GM12878 (cell line): ENCODE data around the gene NCR3LG1. TPM values are rescaled to one million over a fixed set of nuclear protein-coding genes. Genes with fewer than 3 reads are reported as not detected.

Experiments used
- ATAC-seq: fragments of 200-7000 bp; cut with Tn5 transposase; 3 replicates; pipeline ENCODE4 v1.9.1; 2020; ENCODE audit warnings: mild to moderate bottlenecking, moderate library complexity
- BruUV-seq: library from RNA; stranded (reverse); fragments of 400-500 nt; replicated peaks from 2 replicates; lab custom pipeline; 2021; lab: Mats Ljungman, UMichigan
- CTCF ChIA-PET: fragments of 300-600 bp; sonication (Branson Sonifier 250); formaldehyde crosslinking; extraction: SDS; loops from one replicate; lab custom pipeline; 2021; ENCODE audit warnings: inconsistent platforms; lab: Yijun Ruan, JAX
- POLR2A ChIA-PET: fragments of 350-600 bp; formaldehyde crosslinking; extraction: SDS; loops from one replicate; lab custom pipeline; 2021; ENCODE audit warnings: inconsistent platforms; lab: Charles Lee
- RAD21 ChIA-PET: fragments of 300-600 bp; sonication (Branson Sonifier 250); formaldehyde crosslinking; loops from one replicate; lab custom pipeline; 2023; ENCODE audit warnings: antibody characterized with exemption; ENCODE audit not compliant: unreplicated experiment; lab: Charles Lee
- SMC1A ChIA-PET: fragments of 300-600 bp; sonication (Branson Sonifier 250); formaldehyde crosslinking; loops from one replicate; lab custom pipeline; 2023; ENCODE audit not compliant: unreplicated experiment, uncharacterized antibody; lab: Charles Lee
- DNase-seq: peaks from one replicate; pipeline ENCODE4 v3.0.0-alpha.2; 2011; ENCODE audit warnings: low read depth, low spot score
- FAIRE-seq: peaks from 3 replicates; lab custom pipeline; 2011; peaks lifted over from hg19 to GRCh38; lab: Jason Lieb, UNC
- H2AFZ ChIP-seq: 2 replicates; pipeline ENCODE4 v1.6.0; 2011; ENCODE audit warnings: low read depth, low read length, control low read depth; ENCODE audit not compliant: control insufficient read depth
- H3K27ac ChIP-seq: 2 replicates; pipeline ENCODE4 v1.5.1; 2011; ENCODE audit warnings: control low read depth; ENCODE audit not compliant: control insufficient read depth, insufficient read depth
- H3K27me3 ChIP-seq, 2 experiments: replicated peaks in 1 of 2; 2 replicates each; pipeline versions ENCODE4 v1.6.0 to v1.6.1; 2011; ENCODE audit warnings: low read length in 1 of 2; ENCODE audit not compliant: control insufficient read depth in 2 of 2, insufficient read depth in 2 of 2
- H3K36me3 ChIP-seq, 2 experiments: 2 replicates each; pipeline ENCODE4 v1.5.1; 2011; ENCODE audit warnings: low read length in 1 of 2; ENCODE audit not compliant: control insufficient read depth in 2 of 2, insufficient read depth in 2 of 2
- H3K4me1 ChIP-seq: 2 replicates; pipeline ENCODE4 v1.6.1; 2011; ENCODE audit warnings: mild to moderate bottlenecking, low read length, moderate library complexity, mixed read lengths; ENCODE audit not compliant: control insufficient read depth, insufficient read depth
- H3K4me2 ChIP-seq: 2 replicates; pipeline ENCODE4 v1.6.0; 2011; ENCODE audit warnings: control low read depth; ENCODE audit not compliant: control insufficient read depth, insufficient read depth
- H3K4me3 ChIP-seq: fragments of 200-600 bp; sonication (generic); 2 replicates; pipeline ENCODE4 v1.5.1; 2016
- H3K79me2 ChIP-seq: 2 replicates; pipeline ENCODE4 v1.6.0; 2011; ENCODE audit warnings: low read length; ENCODE audit not compliant: control insufficient read depth, insufficient read depth
- H3K9ac ChIP-seq: 2 replicates; pipeline ENCODE4 v1.8.0; 2011; ENCODE audit warnings: low read length, control low read depth, mixed read lengths; ENCODE audit not compliant: control insufficient read depth, insufficient read depth
- H3K9me3 ChIP-seq: replicated peaks from 3 replicates; pipeline ENCODE4 v1.5.1; 2011; ENCODE audit warnings: mild to moderate bottlenecking, low read length; ENCODE audit not compliant: control insufficient read depth, insufficient read depth
- H4K20me1 ChIP-seq: 2 replicates; pipeline ENCODE4 v1.6.0; 2011; ENCODE audit not compliant: control insufficient read depth, insufficient read depth
- CBX3 ChIP-seq: fragments of 200-600 bp; sonication (generic); IDR thresholded peaks from 2 replicates; pipeline ENCODE4 v1.6.1; 2016; ENCODE audit warnings: low read depth, borderline replicate concordance
- EZH2 ChIP-seq: IDR thresholded peaks from 2 replicates; pipeline ENCODE4 v1.6.1; 2012; ENCODE audit warnings: low read depth, mild to moderate bottlenecking, control low read depth, inconsistent platforms, low read length, borderline replicate concordance; ENCODE audit not compliant: control insufficient read depth
- NFYB ChIP-seq: IDR thresholded peaks from 2 replicates; pipeline ENCODE4 v1.6.1; 2011; ENCODE audit warnings: low read depth, mild to moderate bottlenecking, low read length, improper control_type of control experiment, moderate library complexity; ENCODE audit not compliant: insufficient read depth
- NRF1 ChIP-seq: conservative IDR thresholded peaks from 2 replicates; pipeline ENCODE4 v1.6.1; 2011; ENCODE audit warnings: mild to moderate bottlenecking, low read depth, low read length, improper control_type of control experiment
- PML ChIP-seq: IDR thresholded peaks from 2 replicates; pipeline ENCODE4 v1.6.1; 2012; ENCODE audit warnings: low read length, inconsistent platforms
- SIN3A ChIP-seq: IDR thresholded peaks from 2 replicates; pipeline ENCODE4 v1.6.1; 2012; ENCODE audit warnings: low read depth, low read length, improper control_type of control experiment
- TARDBP ChIP-seq: IDR thresholded peaks from 2 replicates; pipeline ENCODE4 v1.6.1; 2016; ENCODE audit warnings: borderline replicate concordance
- ZNF622 ChIP-seq: fragments of 450-650 bp; IDR thresholded peaks from 2 replicates; pipeline ENCODE4 v1.6.1; 2017; ENCODE audit warnings: mild to moderate bottlenecking, inconsistent platforms
- ZSCAN29 ChIP-seq: fragments of 450-650 bp; IDR thresholded peaks from 2 replicates; pipeline ENCODE4 v1.6.1; 2017; ENCODE audit warnings: mild to moderate bottlenecking, moderate library complexity
- WGBS: methylation state at CpG from one replicate; pipeline ENCODE4 v1.1.6; 2016; ENCODE audit warnings: low lambda C conversion rate; ENCODE audit not compliant: insufficient replicate concordance, insufficient coverage; ENCODE audit errors: missing lambda C conversion rate; 5-methylcytosine and 5-hydroxymethylcytosine counted together
- in situ Hi-C: fragments of 300-500 bp; cut with MboI; formaldehyde crosslinking; loops from 9 replicates; pipeline ENCODE4 v1.14.3; 2018; ENCODE audit warnings: mixed read lengths
- intact Hi-C: fragments of 100-400 bp; cut with micrococcal nuclease; formaldehyde crosslinking; loops from one replicate; pipeline ENCODE4 v1.14.2; 2022; ENCODE audit not compliant: unreplicated experiment
- polyA plus RNA-seq, 11 experiments: library from polyadenylated mRNA; depleted of rRNA in 4 of 11; unstranded in 6 of 11; stranded (reverse) in 5 of 11; fragments of >200 nt; fragmentation: Nextera tagmentation in 4 of 11; fragmentation: Illumina TruSeq in 1 of 11; extraction: Ambion mirVana in 4 of 11; extraction: Trizol in 1 of 11; gene quantifications; 1 replicate in 1 of 11; 2 replicates in 10 of 11; pipeline versions ENCODE4 v1.2.1 to v1.2.3, GENCODE V29; 2011 to 2016; ENCODE audit warnings: inconsistent platforms in 2 of 11, missing spikeins in 2 of 11, low read depth in 1 of 11
- total RNA-seq, 4 experiments: library from RNA; depleted of rRNA in 3 of 4; stranded (reverse); fragments of >200 nt in 3 of 4; fragmentation: Illumina TruSeq in 1 of 4; extraction: Trizol in 1 of 4; gene quantifications; 2 replicates each; pipeline versions ENCODE4 v1.2.1 to v1.2.3, GENCODE V29; 2013 to 2021
- TF ChIP-seq, protein P1 (sequence below): fragments of 450-650 bp; IDR thresholded peaks from 2 replicates; pipeline ENCODE4 v1.6.1; 2017; ENCODE audit warnings: mild to moderate bottlenecking, moderate library complexity

NCR3LG1 gene
- total and polyA plus RNA-seq, 10 of the 15 experiments (the other 5 are each of a cell fraction or from before 2014, with no cell fraction given), result under 0.01 to 0.18 (median 0.11) TPM; not detected in 2

DNA sequence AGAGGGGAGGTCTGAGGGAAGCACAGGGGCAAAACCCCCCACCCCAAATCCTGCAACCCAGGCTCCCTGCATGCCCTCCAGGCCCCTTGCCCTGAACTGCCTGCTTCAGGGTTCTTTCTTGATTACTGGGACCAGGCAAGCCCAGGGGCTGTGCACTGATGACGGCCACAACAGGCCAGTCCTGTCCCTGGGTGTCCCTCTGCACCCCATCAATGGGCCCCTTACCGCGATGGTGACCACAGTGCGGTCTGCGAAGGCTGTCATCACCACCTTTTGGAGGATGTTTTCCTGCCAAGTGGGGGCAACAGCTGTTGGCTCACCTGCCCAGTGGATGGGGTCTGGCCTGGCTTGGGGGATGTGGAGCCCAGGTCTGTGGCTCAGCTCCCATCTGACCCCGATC lies 41.9 kb downstream of the NCR3LG1 start (continued):
- TF ChIP-seq, protein P1, sequence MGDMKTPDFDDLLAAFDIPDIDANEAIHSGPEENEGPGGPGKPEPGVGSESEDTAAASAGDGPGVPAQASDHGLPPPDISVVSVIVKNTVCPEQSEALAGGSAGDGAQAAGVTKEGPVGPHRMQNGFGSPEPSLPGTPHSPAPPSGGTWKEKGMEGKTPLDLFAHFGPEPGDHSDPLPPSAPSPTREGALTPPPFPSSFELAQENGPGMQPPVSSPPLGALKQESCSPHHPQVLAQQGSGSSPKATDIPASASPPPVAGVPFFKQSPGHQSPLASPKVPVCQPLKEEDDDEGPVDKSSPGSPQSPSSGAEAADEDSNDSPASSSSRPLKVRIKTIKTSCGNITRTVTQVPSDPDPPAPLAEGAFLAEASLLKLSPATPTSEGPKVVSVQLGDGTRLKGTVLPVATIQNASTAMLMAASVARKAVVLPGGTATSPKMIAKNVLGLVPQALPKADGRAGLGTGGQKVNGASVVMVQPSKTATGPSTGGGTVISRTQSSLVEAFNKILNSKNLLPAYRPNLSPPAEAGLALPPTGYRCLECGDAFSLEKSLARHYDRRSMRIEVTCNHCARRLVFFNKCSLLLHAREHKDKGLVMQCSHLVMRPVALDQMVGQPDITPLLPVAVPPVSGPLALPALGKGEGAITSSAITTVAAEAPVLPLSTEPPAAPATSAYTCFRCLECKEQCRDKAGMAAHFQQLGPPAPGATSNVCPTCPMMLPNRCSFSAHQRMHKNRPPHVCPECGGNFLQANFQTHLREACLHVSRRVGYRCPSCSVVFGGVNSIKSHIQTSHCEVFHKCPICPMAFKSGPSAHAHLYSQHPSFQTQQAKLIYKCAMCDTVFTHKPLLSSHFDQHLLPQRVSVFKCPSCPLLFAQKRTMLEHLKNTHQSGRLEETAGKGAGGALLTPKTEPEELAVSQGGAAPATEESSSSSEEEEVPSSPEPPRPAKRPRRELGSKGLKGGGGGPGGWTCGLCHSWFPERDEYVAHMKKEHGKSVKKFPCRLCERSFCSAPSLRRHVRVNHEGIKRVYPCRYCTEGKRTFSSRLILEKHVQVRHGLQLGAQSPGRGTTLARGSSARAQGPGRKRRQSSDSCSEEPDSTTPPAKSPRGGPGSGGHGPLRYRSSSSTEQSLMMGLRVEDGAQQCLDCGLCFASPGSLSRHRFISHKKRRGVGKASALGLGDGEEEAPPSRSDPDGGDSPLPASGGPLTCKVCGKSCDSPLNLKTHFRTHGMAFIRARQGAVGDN, result no peak
- TF ChIP-seq PML (no peak), NRF1 (no peak), TARDBP (no peak), NFYB (no peak), ZNF622 (no peak), CBX3 (no peak), EZH2 (no peak), SIN3A (no peak)

DNA sequence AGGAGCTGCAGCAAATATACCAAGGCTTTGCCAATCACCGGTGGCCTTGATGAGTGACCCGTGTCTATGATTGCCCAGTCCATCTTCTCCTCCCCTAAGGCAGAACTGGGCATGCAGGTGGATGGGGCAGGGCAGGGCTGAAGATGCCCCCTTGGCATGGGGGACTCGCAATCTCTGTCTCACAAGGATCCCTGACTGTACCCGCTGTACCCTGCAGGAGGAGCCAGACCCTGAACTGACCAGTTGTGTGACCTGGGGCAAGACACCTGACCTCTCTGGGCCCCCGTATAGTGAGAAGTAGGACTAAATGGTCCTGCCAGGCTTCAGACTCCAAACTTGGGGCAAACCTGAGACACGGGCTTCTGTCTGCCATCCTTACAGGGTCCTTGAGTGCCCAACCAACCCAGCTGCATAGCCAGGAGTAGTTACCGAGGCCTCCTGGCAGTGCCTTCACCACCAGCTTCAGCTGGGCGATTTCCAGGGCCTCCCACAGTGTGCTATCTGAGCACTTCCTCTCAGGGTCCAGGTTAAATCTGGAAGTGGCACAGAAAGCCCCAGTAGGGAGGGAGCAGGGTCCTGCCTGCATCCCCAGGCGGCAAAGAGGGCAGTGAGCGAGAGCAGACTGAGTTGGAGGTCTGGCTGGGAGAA lies 43.3 kb downstream of the NCR3LG1 start:
- DNase-seq (no peak), FAIRE-seq (no peak), ATAC-seq (no peak)
- 32% methylated on average over 10 of the region's 10 CpGs for WGBS
- Histone ChIP-seq H3K9ac (no peak overlapping the region), H3K4me1 (peaks cover 1% of the 10 kb centered on the region; the same call in 1 of the 2 replicates), H2AFZ (no peak overlapping the region), H3K4me2 (no peak overlapping the region), H3K9me3 (no peaks in the 10 kb centered on the region), H3K36me3 (no peaks in the 10 kb centered on the region), H3K79me2 (no peaks in the 10 kb centered on the region), H3K27me3 (no peaks in the 10 kb centered on the region), H3K27ac (no peak overlapping the region), H3K4me3 (no peak overlapping the region), H4K20me1 (no peaks in the 10 kb centered on the region)
- in situ Hi-C loops (no loop called here), intact Hi-C loops (no loop called here)
- no TSS peak for BruUV-seq
- CTCF ChIA-PET, result interaction anchor here (2.0 kb wide), 1 partner anchor 10 kb away, joined by 5 read pairs; no protein-coding TSS in a partner anchor
- no peak for TF ChIP-seq ZSCAN29
- POLR2A ChIA-PET, result no interaction called here
- SMC1A ChIA-PET, result no interaction called here
- RAD21 ChIA-PET, result no interaction called here
